HCT116 (cell line): Measurements from ENCODE around the gene FAH. TPM values are rescaled to one million over a fixed set of nuclear protein-coding genes. Genes with fewer than 3 reads are reported as not detected.

ENCODE experiments used
- ATAC-seq: fragments of 200-7000 bp; cut with Tn5 transposase; 2 replicates; pipeline ENCODE4 v1.9.1; 2020; ENCODE audit warnings: mild to moderate bottlenecking, moderate library complexity
- BruUV-seq: library from RNA; stranded (reverse); fragments of 400-500 nt; replicated peaks from 2 replicates; lab custom pipeline; 2021; lab: Mats Ljungman, UMichigan
- CTCF ChIA-PET: fragments of 300-600 bp; sonication (Branson Sonifier 250); formaldehyde crosslinking; loops from one replicate; lab custom pipeline; 2021; ENCODE audit warnings: antibody characterized with exemption; lab: Charles Lee
- POLR2A ChIA-PET: fragments of 300-600, 350-600 bp; sonication (Branson Sonifier 250); formaldehyde crosslinking; loops from one replicate; lab custom pipeline; 2021; ENCODE audit warnings: antibody characterized with exemption; lab: Charles Lee
- RAD21 ChIA-PET, 2 experiments: fragments of 300-600 bp; sonication (Branson Sonifier 250); formaldehyde crosslinking; loops; one replicate each; lab custom pipeline; 2023; ENCODE audit warnings: low total read pairs in 2 of 2; ENCODE audit not compliant: uncharacterized antibody in 2 of 2, unreplicated experiment in 2 of 2, low non-redundant PET in 1 of 2; lab: Charles Lee
- DNase-seq: peaks from one replicate; pipeline ENCODE4 v3.0.0-alpha.2; 2010; ENCODE audit warnings: low read depth, low spot score
- H2AFZ ChIP-seq: fragments of 200-600 bp; shearing (Covaris generic), sonication (generic); 2 replicates; pipeline ENCODE4 v1.6.1; 2017; ENCODE audit warnings: low read depth, mixed run types, mixed read lengths, antibody characterized with exemption, low read length; ENCODE audit not compliant: poor library complexity, severe bottlenecking
- H3K27ac ChIP-seq: 2 replicates; pipeline ENCODE4 v1.5.1; 2012; ENCODE audit warnings: low read depth, low read length
- H3K27me3 ChIP-seq: fragments of 200-600 bp; sonication (generic); 2 replicates; pipeline ENCODE4 v1.6.1; 2016; ENCODE audit warnings: mixed run types, low read length, mixed read lengths; ENCODE audit not compliant: insufficient read depth
- H3K36me3 ChIP-seq, 2 experiments: fragments of 200-500 bp in 1 of 2; fragments of 200-600 bp in 1 of 2; sonication (Bioruptor generic) in 1 of 2; sonication (generic) in 1 of 2; 2 replicates each; pipeline versions ENCODE4 v1.5.1 to v1.6.1; 2014 to 2016; ENCODE audit warnings: low read length in 2 of 2, inconsistent platforms in 1 of 2, mixed read lengths in 1 of 2, mixed run types in 1 of 2; ENCODE audit not compliant: insufficient read depth in 2 of 2, control insufficient read depth in 1 of 2
- H3K4me1 ChIP-seq, 2 experiments: fragments of 200-600 bp in 1 of 2; sonication (generic) in 1 of 2; 2 replicates each; pipeline versions ENCODE4 v1.5.1 to v1.6.1; 2012 to 2017; ENCODE audit warnings: low read length in 2 of 2, inconsistent platforms in 1 of 2, mild to moderate bottlenecking in 1 of 2, mixed read lengths in 1 of 2, mixed run types in 1 of 2, moderate library complexity in 1 of 2; ENCODE audit not compliant: insufficient read depth in 2 of 2, control insufficient read depth in 1 of 2
- H3K4me2 ChIP-seq: fragments of 200-600 bp; sonication (generic); 2 replicates; pipeline ENCODE4 v1.6.1; 2017; ENCODE audit warnings: mixed run types, low read length, mixed read lengths
- H3K4me3 ChIP-seq, 2 experiments: fragments of 200-600 bp in 1 of 2; sonication (generic) in 1 of 2; replicated peaks in 1 of 2; 2 replicates each; pipeline ENCODE4 v1.5.1; 2011 to 2016; ENCODE audit warnings: low read length in 2 of 2, control low read depth in 1 of 2, low read depth in 1 of 2, mild to moderate bottlenecking in 1 of 2, mixed read lengths in 1 of 2, mixed run types in 1 of 2
- H3K79me2 ChIP-seq: fragments of 200-600 bp; sonication (generic); 2 replicates; pipeline ENCODE4 v1.6.1; 2017; ENCODE audit warnings: mild to moderate bottlenecking, mixed run types, low read length, moderate library complexity, mixed read lengths; ENCODE audit not compliant: insufficient read depth
- H3K9ac ChIP-seq: fragments of 200-600 bp; sonication (generic); 2 replicates; pipeline ENCODE4 v1.6.1; 2016; ENCODE audit warnings: low read length, mixed read lengths
- H3K9me2 ChIP-seq: fragments of 200-600 bp; sonication (generic), shearing (Covaris generic); 2 replicates; pipeline ENCODE4 v1.6.1; 2017; ENCODE audit warnings: mixed run types, mild to moderate bottlenecking, moderate library complexity; ENCODE audit not compliant: insufficient read depth
- H3K9me3 ChIP-seq, 2 experiments: fragments of 200-500 bp in 1 of 2; fragments of 200-600 bp in 1 of 2; sonication (Bioruptor generic) in 1 of 2; sonication (generic) in 1 of 2; 2 replicates each; pipeline ENCODE4 v1.6.1; 2014 to 2017; ENCODE audit warnings: low read length in 2 of 2, mixed read lengths in 2 of 2, inconsistent platforms in 1 of 2, low read depth in 1 of 2, mild to moderate bottlenecking in 1 of 2, mixed run types in 1 of 2, moderate library complexity in 1 of 2; ENCODE audit not compliant: control insufficient read depth in 1 of 2, insufficient read depth in 1 of 2
- H4K20me1 ChIP-seq: fragments of 200-600 bp; sonication (generic), shearing (Covaris generic); 2 replicates; pipeline ENCODE4 v1.6.1; 2017; ENCODE audit warnings: mixed run types, mild to moderate bottlenecking, moderate library complexity; ENCODE audit not compliant: insufficient read depth
- FOSL1 ChIP-seq: IDR thresholded peaks from 2 replicates; pipeline ENCODE4 v1.6.1; 2012; ENCODE audit warnings: low read depth
- JUND ChIP-seq: IDR thresholded peaks from 2 replicates; pipeline ENCODE4 v1.6.1; 2012
- POLR2A ChIP-seq: IDR thresholded peaks from 2 replicates; pipeline ENCODE4 v1.7.0; 2011; ENCODE audit warnings: borderline replicate concordance; ENCODE audit not compliant: insufficient read depth, insufficient read length; ENCODE audit errors: extremely low read depth
- POLR2AphosphoS5 ChIP-seq: IDR thresholded peaks from 2 replicates; pipeline ENCODE4 v1.6.1; 2011; ENCODE audit warnings: mild to moderate bottlenecking, low read depth, low read length, moderate library complexity
- SIN3A ChIP-seq: IDR thresholded peaks from 2 replicates; pipeline ENCODE4 v1.6.1; 2012; ENCODE audit warnings: low read depth
- YY1 ChIP-seq: IDR thresholded peaks from 2 replicates; pipeline ENCODE4 v1.6.1; 2011; ENCODE audit warnings: low read length, low read depth, moderate library complexity, mild to moderate bottlenecking; ENCODE audit not compliant: insufficient replicate concordance; ENCODE audit errors: extremely low read depth
- ZFX ChIP-seq: fragments of 450-650 bp; IDR thresholded peaks from 2 replicates; pipeline ENCODE4 v1.6.1; 2017
- intact Hi-C: fragments of 100-400 bp; cut with micrococcal nuclease; formaldehyde crosslinking; loops from 2 replicates; pipeline ENCODE4 v1.10.0; 2022
- total RNA-seq: library from RNA; stranded (reverse); gene quantifications from one replicate; pipeline ENCODE4 v1.2.1, GENCODE V29; 2021; ENCODE audit not compliant: unreplicated experiment

The FAH gene
- total RNA-seq, 1 experiment from 2014 or later = 20.0 TPM

DNA sequence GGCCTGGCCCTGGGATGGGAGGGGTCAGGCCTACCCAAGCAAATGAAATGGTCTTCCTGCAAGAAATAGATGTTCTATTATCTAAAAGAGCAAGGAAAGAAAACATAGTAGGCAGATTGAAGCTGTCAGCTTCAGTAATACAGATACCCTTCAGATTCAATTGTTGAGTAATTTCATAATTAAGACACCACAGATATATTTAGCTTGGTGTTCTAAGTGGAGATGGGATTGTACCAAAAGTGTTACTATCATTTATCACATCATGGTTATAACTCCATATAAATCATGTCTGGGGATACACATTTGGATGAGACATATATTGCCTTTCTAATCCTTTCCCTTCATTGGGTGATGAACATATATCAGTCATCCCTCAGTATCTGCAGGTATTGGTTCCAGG lies 41.9 kb upstream of the FAH start:
- ChIA-PET RAD21 (no interaction called here), POLR2A (no interaction called here), CTCF (no interaction called here)
- Histone ChIP-seq H3K4me2 (peak overlapping the region; percentile 57; the same call in 1 of the 2 replicates), H3K9me2 (no peaks in the 10 kb centered on the region), H4K20me1 (no peaks in the 10 kb centered on the region), H3K4me1 (peaks cover 9 to 18% of the 10 kb centered on the region in 2 experiments; a peak in 3 of 4 replicates), H3K27me3 (no peaks in the 10 kb centered on the region), H2AFZ (no peak overlapping the region), H3K9ac (no peak overlapping the region), H3K79me2 (peaks cover 32% of the 10 kb centered on the region), H3K36me3 (no peaks in the 10 kb centered on the region), H3K4me3 (no peak overlapping the region), H3K27ac (no peak overlapping the region), H3K9me3 (no peaks in the 10 kb centered on the region)
- TF ChIP-seq POLR2AphosphoS5 (no peak), YY1 (no peak), FOSL1 (no peak), POLR2A (no peak), ZFX (no peak), JUND (no peak)
- no peak for ATAC-seq
- intact Hi-C loops = no loop called here
- no TSS peak for BruUV-seq
- DNase-seq = no peak

DNA sequence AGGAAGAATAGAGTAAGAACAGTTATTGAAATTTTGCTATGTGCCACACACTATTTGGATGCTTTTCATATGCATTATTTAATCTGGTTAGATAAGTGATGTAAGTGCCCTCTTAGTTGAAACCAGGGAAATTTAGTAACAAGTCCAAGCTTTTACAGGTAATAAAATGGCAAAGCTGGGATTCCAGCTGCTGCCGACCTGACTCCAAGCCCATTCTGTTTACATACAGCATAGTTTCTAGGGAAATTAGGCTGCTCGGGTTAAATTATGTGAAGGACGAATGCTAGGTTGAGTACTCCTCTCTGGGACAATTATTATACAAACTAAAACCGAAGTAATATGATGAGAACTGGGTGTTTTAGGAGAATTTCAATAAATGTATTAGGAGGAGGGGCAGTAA lies 38.7 kb upstream of the FAH start:
- ChIA-PET CTCF (no interaction called here), RAD21 (no interaction called here), POLR2A (no interaction called here)
- Histone ChIP-seq H2AFZ (no peak overlapping the region), H3K27ac (no peak overlapping the region), H3K4me3 (no peak overlapping the region), H3K36me3 (no peaks in the 10 kb centered on the region), H4K20me1 (no peaks in the 10 kb centered on the region), H3K4me2 (no peak overlapping the region), H3K9me2 (no peaks in the 10 kb centered on the region), H3K27me3 (no peaks in the 10 kb centered on the region), H3K9me3 (no peaks in the 10 kb centered on the region), H3K4me1 (peaks cover 9 to 26% of the 10 kb centered on the region in 2 experiments), H3K79me2 (peaks cover 32% of the 10 kb centered on the region), H3K9ac (no peak overlapping the region)
- ATAC-seq (no peak), DNase-seq (no peak)
- TSS peak; percentile 23 for BruUV-seq
- TF ChIP-seq SIN3A = no peak
- intact Hi-C loops = no loop called here
